Activated naive CD8-positive, alpha-beta T cell treated with anti-CD3 and anti-CD28 coated beads, Interleukin-2, amount 10 ng/mL, durations not matched to agents 7 days and 5 days (primary cell): ENCODE results near the gene FAM229B. TPM values are rescaled to one million over a fixed set of nuclear protein-coding genes. Genes with fewer than 3 reads are reported as not detected.
"Not testable (repeated sequence)": the region's sequence is repeated elsewhere in the genome, so short reads cannot be mapped to it uniquely, and the experiment has no call there.

Experiments
- ATAC-seq: fragments of 150-1000 bp; cut with Tn5 transposase; one replicate; pipeline ENCODE4 v1.10.0; 2021; ENCODE audit warnings: low read depth, moderate library complexity
- POLR2A ChIA-PET: fragments of 350-600 bp; sonication (Branson Sonifier 250); formaldehyde crosslinking; loops from one replicate; lab custom pipeline; 2021; ENCODE audit warnings: antibody characterized with exemption; lab: Charles Lee
- DNase-seq: peaks from one replicate; pipeline ENCODE4 v3.0.0; 2021
- H3K27ac Mint-ChIP-seq: one replicate; pipeline ENCODE4 v1.8.0; 2022; ENCODE audit warnings: mild to moderate bottlenecking, mixed read lengths
- H3K27me3 Mint-ChIP-seq: one replicate; pipeline ENCODE4 v1.8.0; 2022; ENCODE audit warnings: mild to moderate bottlenecking, moderate library complexity, mixed read lengths
- H3K36me3 Mint-ChIP-seq: one replicate; pipeline ENCODE4 v1.8.0; 2021; ENCODE audit warnings: mild to moderate bottlenecking, mixed read lengths
- H3K4me1 Mint-ChIP-seq: one replicate; pipeline ENCODE4 v1.8.0; 2021; ENCODE audit warnings: mixed read lengths
- H3K4me3 Mint-ChIP-seq: one replicate; pipeline ENCODE4 v1.8.0; 2022; ENCODE audit warnings: mild to moderate bottlenecking, moderate library complexity, mixed read lengths
- H3K9me3 Mint-ChIP-seq: one replicate; pipeline ENCODE4 v1.8.0; 2021; ENCODE audit warnings: mixed read lengths
- total RNA-seq, 2 experiments: library from RNA; stranded (reverse); gene quantifications; one replicate each; pipeline ENCODE4 v1.2.3, GENCODE V29; 2021

FAM229B gene
- total RNA-seq, 2 experiments from 2014 or later: 1.9 to 2.3 TPM

DNA sequence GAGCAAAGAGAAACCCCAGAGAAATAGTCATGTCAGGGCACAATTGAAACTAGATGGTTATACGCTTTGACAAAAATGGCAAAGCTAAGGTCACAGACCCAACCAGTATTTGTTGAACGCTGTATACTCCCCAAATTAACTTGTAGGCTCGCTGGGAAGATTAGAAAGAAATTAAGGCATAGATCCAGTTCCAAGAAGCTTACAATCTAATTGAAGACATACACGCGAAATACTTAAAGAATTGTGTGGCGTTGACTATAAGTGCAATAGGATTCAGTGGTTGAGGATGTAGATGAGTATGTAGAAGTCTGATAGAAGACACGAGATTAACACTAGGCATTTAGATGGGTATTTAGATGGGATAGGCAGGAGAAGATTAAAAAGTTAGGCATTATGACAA is 525 bp downstream of the FAM229B start:
- no peak for ATAC-seq
- H3K27me3 Mint-ChIP-seq: peaks cover 28% of the 10 kb centered on the region
- no peak overlapping the region for H3K27ac Mint-ChIP-seq
- H3K9me3 Mint-ChIP-seq: no peaks in the 10 kb centered on the region
- H3K4me3 Mint-ChIP-seq: no peak overlapping the region
- H3K36me3 Mint-ChIP-seq: peaks cover 3% of the 10 kb centered on the region
- H3K4me1 Mint-ChIP-seq: peaks cover 3% of the 10 kb centered on the region
- POLR2A ChIA-PET: interaction anchor here (0.8 to 2.0 kb wide), 7 partner anchors 14 to 829 kb away, joined by 3 to 10 read pairs (median 6); partner anchors contain the start of genes REV3L and TRAF3IP2
- DNase-seq: no peak

DNA sequence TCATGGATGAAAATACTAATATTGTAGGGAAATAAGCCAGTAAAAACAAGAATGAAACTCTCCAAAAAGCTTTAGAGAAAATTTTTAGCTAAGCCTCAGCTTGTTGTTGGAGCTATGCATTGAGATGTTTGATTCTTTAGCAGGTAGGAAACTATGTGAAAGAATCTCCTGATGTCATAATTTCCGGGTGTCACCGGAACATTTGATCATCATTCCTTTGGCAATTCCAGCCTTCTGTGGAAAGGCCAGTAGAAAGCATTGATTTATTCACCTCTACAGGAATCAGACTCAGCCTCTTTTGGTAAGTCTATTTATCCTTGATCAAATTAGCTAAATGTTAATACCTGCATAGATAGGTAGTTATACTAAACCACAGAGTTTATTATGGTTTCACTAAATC is 9.5 kb downstream of the FAM229B start:
- no peak for DNase-seq
- Mint-ChIP-seq H3K4me3 (no peak overlapping the region), H3K36me3 (no peaks in the 10 kb centered on the region), H3K9me3 (no peaks in the 10 kb centered on the region), H3K27ac (no peak overlapping the region), H3K4me1 (no peaks in the 10 kb centered on the region), H3K27me3 (peaks cover 8% of the 10 kb centered on the region)
- no peak for ATAC-seq
- POLR2A ChIA-PET: no interaction called here

DNA sequence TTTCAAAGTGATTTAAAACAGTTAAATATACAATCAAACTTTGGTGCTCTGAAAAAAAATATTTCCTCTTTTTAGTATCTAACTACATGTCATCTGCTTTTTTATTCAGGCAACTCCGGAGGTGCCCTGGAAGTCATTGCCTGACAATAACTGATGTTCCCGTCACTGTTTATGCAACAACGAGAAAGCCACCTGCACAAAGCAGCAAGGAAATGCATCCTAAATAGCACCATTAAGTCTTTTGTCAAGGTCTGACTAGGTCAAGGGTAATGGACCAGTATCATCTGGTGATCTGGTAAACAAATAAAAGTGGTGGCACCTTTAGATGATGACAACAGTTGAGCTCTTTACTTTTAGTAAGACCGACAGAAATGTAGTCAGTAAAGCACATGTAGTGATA is 13.2 kb downstream of the FAM229B start:
- Mint-ChIP-seq H3K27me3 (peaks cover 6% of the 10 kb centered on the region), H3K4me1 (no peaks in the 10 kb centered on the region), H3K36me3 (no peaks in the 10 kb centered on the region), H3K27ac (no peak overlapping the region), H3K4me3 (no peak overlapping the region), H3K9me3 (peaks cover 6% of the 10 kb centered on the region)
- DNase-seq (no peak), ATAC-seq (no peak)
- POLR2A ChIA-PET: no interaction called here

DNA sequence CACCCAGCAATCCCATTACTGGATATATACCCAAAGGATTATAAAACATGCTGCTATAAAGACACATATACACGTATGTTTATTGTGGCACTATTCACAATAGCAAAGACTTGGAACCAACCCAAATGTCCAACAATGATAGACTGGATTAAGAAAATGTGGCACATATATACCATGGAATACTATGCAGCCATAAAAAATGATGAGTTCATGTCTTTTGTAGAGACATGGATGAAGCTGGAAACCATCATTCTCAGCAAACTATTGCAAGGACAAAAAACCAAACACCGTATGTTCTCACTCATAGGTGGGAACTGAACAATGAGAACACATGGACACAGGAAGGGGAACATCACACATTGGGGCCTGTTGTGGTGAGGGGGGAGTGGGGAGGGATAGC is 18.6 kb downstream of the FAM229B start:
- H3K27me3 Mint-ChIP-seq: peaks cover 13% of the 10 kb centered on the region
- H3K4me1 Mint-ChIP-seq, H3K27ac Mint-ChIP-seq, POLR2A ChIA-PET, H3K9me3 Mint-ChIP-seq, ATAC-seq, H3K4me3 Mint-ChIP-seq, H3K36me3 Mint-ChIP-seq, DNase-seq: not testable (repeated sequence)

DNA sequence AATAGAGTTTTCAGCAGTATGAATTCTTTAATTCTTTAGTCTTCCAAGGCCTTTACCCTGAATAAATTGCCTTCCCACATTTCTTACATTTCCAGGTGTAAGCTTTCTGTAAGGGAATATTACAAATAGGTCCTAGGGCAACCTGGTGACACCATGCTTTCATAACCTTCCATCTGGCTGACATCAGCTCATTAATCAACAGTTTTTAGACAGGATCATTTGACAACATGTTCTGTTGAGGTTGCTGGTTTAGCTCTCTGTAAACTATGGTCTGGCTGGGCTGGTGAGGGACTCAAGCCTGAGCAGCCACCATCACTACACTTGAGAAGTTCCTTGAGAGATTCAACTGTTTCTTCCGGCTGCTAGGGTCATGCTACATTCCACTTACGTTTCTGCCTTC is 19.2 kb downstream of the FAM229B start:
- Mint-ChIP-seq H3K4me3 (no peak overlapping the region), H3K36me3 (no peaks in the 10 kb centered on the region), H3K4me1 (no peaks in the 10 kb centered on the region), H3K27ac (no peak overlapping the region), H3K27me3 (peaks cover 13% of the 10 kb centered on the region), H3K9me3 (peaks cover 7% of the 10 kb centered on the region)
- DNase-seq: no peak
- no peak for ATAC-seq
- POLR2A ChIA-PET: no interaction called here

DNA sequence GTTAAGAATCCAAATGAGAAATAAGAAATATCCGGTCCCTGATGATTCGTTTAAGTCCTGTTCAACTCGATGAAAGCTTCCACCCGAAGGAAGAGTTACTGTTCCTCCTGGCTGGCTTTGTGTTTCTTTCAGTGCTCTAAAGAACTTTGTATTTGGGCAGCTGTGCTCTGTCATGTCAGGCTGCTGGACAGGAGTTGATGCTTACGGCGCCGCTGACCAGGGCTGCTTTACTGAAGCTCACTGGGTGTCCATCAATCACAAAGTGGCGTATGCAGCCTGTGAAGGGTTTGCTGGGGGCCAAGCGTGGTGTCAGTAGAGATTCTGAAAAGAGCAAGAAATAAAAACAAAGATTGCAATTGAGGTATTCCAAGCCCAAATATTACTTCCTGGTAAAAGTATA is 21.9 kb downstream of the FAM229B start:
- H3K36me3 Mint-ChIP-seq: no peaks in the 10 kb centered on the region
- H3K4me1 Mint-ChIP-seq: no peaks in the 10 kb centered on the region
- no peak overlapping the region for H3K27ac Mint-ChIP-seq
- H3K9me3 Mint-ChIP-seq: peaks cover 6% of the 10 kb centered on the region
- no peak for DNase-seq
- no peak for ATAC-seq
- POLR2A ChIA-PET: no interaction called here
- peaks cover 22% of the 10 kb centered on the region for H3K27me3 Mint-ChIP-seq
- H3K4me3 Mint-ChIP-seq: no peak overlapping the region

DNA sequence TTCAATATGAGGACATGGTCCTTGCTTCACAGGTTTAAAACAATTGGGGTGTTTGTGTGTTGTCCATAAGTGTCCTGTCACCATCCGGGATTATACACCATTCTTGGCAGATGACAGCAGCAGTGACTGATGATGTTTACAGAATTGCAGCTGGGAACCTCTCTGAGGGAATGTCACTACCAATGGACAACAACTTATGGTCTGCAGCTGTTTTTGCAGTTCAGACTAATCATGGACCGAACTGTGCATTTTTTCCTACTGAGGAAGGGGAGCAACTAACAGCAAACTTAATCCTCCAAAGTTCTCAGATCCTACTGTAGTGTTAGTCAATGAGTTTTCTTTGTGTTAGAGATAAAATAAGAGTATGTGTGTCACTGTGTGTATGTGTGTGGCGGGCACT is 26.0 kb downstream of the FAM229B start:
- DNase-seq: no peak
- ATAC-seq: no peak
- Mint-ChIP-seq H3K4me3 (no peak overlapping the region), H3K27ac (no peak overlapping the region), H3K4me1 (peaks cover 12% of the 10 kb centered on the region), H3K9me3 (no peaks in the 10 kb centered on the region), H3K36me3 (no peaks in the 10 kb centered on the region), H3K27me3 (peaks cover 25% of the 10 kb centered on the region)
- POLR2A ChIA-PET: no interaction called here

DNA sequence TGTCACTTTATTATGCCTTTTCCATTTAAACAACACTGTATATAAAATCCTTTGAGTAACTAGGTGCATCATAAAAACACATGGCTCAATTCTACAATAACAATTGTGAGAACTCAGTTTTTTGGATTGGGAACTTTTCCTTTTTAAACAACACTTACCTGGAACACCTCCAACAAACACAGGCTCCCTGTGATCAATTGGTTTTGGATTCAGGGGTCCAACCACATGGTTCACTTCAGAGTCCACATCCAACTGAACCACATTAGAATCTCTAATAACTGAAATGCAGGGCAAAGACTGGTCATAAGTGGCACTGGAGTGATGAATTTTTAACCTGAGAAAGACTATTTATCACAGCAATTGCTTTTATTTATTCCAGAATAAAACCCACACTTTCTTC is 26.5 kb downstream of the FAM229B start:
- no peaks in the 10 kb centered on the region for H3K9me3 Mint-ChIP-seq
- H3K27me3 Mint-ChIP-seq: peaks cover 24% of the 10 kb centered on the region
- ATAC-seq (no peak), DNase-seq (no peak)
- H3K4me1 Mint-ChIP-seq: peaks cover 12% of the 10 kb centered on the region
- no peak overlapping the region for H3K4me3 Mint-ChIP-seq
- no peak overlapping the region for H3K27ac Mint-ChIP-seq
- no peaks in the 10 kb centered on the region for H3K36me3 Mint-ChIP-seq
- POLR2A ChIA-PET: no interaction called here

DNA sequence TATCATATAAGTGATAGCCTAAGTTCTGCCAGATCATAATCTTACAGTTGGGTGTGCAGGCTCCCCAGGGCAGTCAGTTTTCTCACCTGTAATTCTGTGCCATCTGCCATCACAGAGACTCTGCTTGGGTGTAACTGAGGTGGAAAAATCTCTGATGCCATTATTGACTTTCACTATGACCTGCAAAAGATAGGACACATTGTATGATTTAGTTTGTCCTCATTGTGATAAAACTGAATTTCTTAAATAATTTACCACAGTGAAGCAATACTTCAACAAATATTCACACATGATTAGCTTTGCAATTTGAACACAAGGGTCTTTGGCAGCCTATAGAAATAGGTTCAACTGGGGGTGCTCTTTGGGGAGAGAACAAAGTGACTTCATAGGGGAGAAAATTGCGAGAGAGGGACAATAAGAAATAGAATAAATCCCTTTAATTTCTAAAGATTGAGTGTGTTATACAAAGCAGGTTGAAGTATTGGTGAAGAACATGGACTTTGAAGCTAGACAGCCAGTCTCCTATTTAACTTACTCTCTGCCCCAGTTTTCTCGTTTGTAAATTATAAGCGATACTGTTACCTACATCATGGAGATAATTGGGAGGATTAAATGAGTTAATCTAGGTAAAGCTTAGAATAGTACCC is 27.3 kb downstream of the FAM229B start:
- Mint-ChIP-seq H3K4me3 (no peak overlapping the region), H3K27me3 (peaks cover 20% of the 10 kb centered on the region), H3K9me3 (no peaks in the 10 kb centered on the region), H3K4me1 (peaks cover 12% of the 10 kb centered on the region), H3K36me3 (no peaks in the 10 kb centered on the region), H3K27ac (no peak overlapping the region)
- POLR2A ChIA-PET: no interaction called here
- ATAC-seq: no peak
- no peak for DNase-seq

DNA sequence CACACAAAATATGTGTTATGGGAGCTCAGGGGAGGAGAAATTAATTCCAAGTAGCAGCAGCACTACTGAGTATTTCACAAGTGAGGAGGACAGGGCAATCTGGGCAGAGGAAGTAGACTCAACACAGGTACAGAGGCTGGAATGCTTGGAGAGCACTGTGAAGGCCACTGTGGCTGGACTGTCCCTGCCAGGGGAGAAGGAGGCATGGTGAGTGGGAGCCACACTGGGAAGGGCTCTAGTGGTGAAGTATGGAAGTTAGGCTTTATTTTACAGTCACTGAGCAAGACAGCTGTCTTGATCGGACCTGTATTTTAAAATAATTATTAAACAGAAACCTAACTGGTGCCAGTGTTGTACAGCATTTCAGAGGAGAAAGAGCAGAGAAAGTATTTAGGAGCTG is 28.8 kb downstream of the FAM229B start:
- H3K27me3 Mint-ChIP-seq: peaks cover 20% of the 10 kb centered on the region

DNA sequence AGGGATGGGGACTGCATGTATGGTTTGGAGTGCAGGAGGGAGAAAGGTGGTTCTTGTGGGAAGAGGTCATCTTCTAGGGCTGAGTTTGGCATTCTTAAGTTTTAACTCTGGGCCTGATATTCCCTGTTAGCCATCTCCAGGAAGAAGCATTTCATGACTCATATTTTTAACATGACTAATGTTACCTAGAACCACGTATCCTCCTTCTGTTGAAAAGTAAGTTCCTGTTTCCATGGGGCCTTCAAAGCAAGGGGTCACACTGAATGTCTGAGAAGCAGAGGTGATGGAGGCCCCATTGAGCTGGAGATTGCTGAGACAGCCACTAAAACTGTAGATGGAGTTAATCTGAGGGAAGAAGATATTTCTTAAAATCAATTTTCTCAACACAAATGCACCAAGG is 30.2 kb downstream of the FAM229B start:
- no peak for DNase-seq
- peak overlapping the region; percentile 51 for H3K4me3 Mint-ChIP-seq
- H3K27me3 Mint-ChIP-seq: peaks cover 22% of the 10 kb centered on the region
- POLR2A ChIA-PET: no interaction called here
- H3K4me1 Mint-ChIP-seq: peaks cover 12% of the 10 kb centered on the region
- ATAC-seq: peak; percentile 65
- no peaks in the 10 kb centered on the region for H3K36me3 Mint-ChIP-seq
- peak overlapping the region; percentile 75 for H3K27ac Mint-ChIP-seq
- no peaks in the 10 kb centered on the region for H3K9me3 Mint-ChIP-seq

More for the DNA sequence above, 28.8 kb downstream of the FAM229B start:
- ATAC-seq: no peak
- Mint-ChIP-seq H3K36me3 (no peaks in the 10 kb centered on the region), H3K4me3 (no peak overlapping the region), H3K27ac (no peak overlapping the region), H3K4me1 (peaks cover 12% of the 10 kb centered on the region), H3K9me3 (no peaks in the 10 kb centered on the region)
- DNase-seq: no peak
- POLR2A ChIA-PET: no interaction called here

DNA sequence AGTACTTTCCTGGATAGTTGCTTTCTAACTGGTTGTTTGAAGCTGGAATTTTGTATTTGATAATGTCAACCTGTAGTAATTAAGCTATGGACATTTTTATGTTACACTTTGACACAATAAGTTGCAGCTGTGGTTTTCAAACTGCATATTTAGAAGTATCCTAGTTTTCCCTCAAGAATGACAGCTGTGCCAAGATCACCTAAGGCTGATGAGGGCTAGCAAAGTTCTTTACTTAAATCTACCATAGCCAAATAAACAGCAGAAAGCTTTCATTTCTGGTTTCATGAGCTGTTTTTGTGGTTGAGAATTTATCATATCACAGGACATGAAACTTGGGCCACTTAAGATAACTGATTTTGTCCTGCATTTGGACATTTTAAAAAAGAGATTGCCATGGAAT is 30.6 kb downstream of the FAM229B start:
- peaks cover 20% of the 10 kb centered on the region for H3K27me3 Mint-ChIP-seq
- ATAC-seq: no peak
- H3K4me3 Mint-ChIP-seq: no peak overlapping the region
- no peaks in the 10 kb centered on the region for H3K9me3 Mint-ChIP-seq
- H3K4me1 Mint-ChIP-seq: peaks cover 14% of the 10 kb centered on the region
- POLR2A ChIA-PET: no interaction called here
- H3K27ac Mint-ChIP-seq: no peak overlapping the region
- H3K36me3 Mint-ChIP-seq: no peaks in the 10 kb centered on the region
- no peak for DNase-seq

DNA sequence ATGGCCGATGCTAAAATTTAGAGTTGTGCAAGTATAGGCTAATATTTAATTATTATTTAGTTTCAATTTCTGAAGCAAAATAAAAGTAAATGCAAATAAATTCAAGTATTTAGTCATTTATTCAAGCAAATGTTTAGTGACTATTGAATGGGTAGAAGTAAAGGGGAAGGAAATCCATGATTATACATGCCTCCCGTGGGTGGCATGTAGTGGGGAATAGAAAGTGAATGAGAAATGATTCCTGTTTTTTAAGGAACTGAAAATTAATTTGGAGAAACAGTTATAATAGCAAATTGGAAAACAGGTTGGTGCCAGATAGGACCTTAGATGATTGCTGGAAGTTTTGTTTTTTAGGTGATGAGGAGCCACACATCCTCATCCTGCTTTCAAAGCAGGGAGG is 35.4 kb downstream of the FAM229B start:
- no peak for ATAC-seq
- no peak overlapping the region for H3K27ac Mint-ChIP-seq
- POLR2A ChIA-PET: no interaction called here
- H3K4me1 Mint-ChIP-seq: peaks cover 5% of the 10 kb centered on the region
- H3K4me3 Mint-ChIP-seq: no peak overlapping the region
- peaks cover 6% of the 10 kb centered on the region for H3K27me3 Mint-ChIP-seq
- no peak for DNase-seq
- no peaks in the 10 kb centered on the region for H3K36me3 Mint-ChIP-seq
- no peaks in the 10 kb centered on the region for H3K9me3 Mint-ChIP-seq

DNA sequence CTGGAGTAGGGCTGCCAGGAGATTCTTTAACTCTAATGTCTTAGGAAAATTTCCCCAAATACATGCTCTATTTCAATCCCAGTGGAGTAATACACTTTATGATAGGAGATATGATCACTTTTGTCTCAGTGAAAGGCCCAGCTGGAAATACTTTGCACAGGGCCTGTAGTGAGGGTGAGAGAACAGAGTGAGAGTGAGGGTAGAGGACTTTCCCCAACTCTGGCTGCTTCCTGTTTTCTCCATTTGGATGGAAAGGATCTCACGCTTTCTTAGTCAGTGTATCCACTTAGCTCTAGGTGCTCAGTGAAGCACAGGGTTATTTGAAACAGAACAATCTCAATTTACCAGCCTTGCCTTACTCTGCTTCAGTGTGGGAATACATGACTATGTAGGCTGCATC is 36.6 kb downstream of the FAM229B start:
- POLR2A ChIA-PET: no interaction called here
- Mint-ChIP-seq H3K4me3 (no peak overlapping the region), H3K9me3 (no peaks in the 10 kb centered on the region), H3K4me1 (peaks cover 3% of the 10 kb centered on the region), H3K27ac (no peak overlapping the region), H3K27me3 (peaks cover 7% of the 10 kb centered on the region), H3K36me3 (no peaks in the 10 kb centered on the region)
- ATAC-seq (no peak), DNase-seq (no peak)
